ENCODE measurements around the gene MDH1B.
"Not testable (repeated sequence)": the region's sequence is repeated elsewhere in the genome, so short reads cannot be mapped to it uniquely, and the experiment has no call there.

DNA sequence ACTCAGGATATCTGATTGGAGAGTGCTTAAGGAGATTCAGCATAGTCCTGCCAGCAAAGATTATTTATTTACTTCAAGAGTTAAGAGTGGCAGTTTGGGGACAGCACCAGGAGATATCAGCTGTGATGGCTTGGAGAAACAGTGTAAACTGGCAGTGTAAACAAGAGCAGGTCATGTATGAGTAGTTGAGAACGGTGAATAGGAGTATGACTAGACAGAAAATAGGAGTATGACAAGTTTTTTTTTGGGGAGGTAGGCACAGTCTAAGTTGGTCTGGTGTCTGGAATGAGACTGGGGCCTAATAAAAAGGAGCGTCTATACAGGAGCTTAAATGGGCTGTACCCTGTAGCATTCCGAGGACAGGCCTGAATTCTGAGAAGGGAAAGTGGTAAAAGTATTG, 42.5 kb upstream of the MDH1B start:
- not testable (repeated sequence) for TF ChIP-seq POLR2A, EP300, POLR2AphosphoS5 (IDR thresholded peaks at IDR 0.05)
- TF ChIP-seq, protein P1, sequence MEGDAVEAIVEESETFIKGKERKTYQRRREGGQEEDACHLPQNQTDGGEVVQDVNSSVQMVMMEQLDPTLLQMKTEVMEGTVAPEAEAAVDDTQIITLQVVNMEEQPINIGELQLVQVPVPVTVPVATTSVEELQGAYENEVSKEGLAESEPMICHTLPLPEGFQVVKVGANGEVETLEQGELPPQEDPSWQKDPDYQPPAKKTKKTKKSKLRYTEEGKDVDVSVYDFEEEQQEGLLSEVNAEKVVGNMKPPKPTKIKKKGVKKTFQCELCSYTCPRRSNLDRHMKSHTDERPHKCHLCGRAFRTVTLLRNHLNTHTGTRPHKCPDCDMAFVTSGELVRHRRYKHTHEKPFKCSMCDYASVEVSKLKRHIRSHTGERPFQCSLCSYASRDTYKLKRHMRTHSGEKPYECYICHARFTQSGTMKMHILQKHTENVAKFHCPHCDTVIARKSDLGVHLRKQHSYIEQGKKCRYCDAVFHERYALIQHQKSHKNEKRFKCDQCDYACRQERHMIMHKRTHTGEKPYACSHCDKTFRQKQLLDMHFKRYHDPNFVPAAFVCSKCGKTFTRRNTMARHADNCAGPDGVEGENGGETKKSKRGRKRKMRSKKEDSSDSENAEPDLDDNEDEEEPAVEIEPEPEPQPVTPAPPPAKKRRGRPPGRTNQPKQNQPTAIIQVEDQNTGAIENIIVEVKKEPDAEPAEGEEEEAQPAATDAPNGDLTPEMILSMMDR (IDR thresholded peaks at IDR 0.05), result not testable (repeated sequence)

All from suprapubic skin (tissue), 4 donors.